ENCODE data around the gene FBXL7. TPM values are rescaled to one million over a fixed set of nuclear protein-coding genes. Genes with fewer than 3 reads are reported as not detected.

Gene FBXL7
- polyA plus RNA-seq, 1 donor (not counting 4 experiments of a cell fraction or from before 2014, with no cell fraction given) = 0.22 TPM

DNA sequence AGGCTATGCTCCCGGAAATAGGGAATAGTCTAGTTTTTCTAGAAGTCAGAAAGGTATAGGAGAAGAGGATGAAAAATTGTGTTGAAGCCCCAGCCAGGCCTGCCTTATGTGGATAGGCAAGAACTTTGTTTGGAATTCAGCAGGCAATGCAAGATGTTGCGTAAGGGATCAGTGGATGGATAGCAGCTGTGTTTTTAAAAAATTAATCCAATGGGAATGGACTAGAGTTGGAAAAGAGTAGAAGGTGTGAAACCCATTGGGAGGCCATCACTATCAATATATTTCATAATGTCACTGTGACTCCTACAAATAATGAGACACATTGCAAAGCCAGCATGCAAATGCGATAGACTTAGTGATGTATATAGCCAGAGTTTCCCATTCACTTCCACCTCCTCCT lies 397.7 kb downstream of the FBXL7 start:
- H3K27me3 ChIP-seq (ENCODE audit: control insufficient read depth, extremely low read depth, insufficient read depth, low read length) = no peaks in the 10 kb centered on the region
- H3K9me1 ChIP-seq (ENCODE audit: control insufficient read depth, extremely low read depth, insufficient read depth, low read length) = no peaks in the 10 kb centered on the region
- dilution Hi-C loops (cut with MboI; ENCODE audit: extremely low pct_ligation_motif_present, low sequenced_read_pairs) = no loop called here
- TF ChIP-seq EZH2 (IDR thresholded peaks at IDR 0.05; ENCODE audit: low read length) = no peak
- H3K27ac ChIP-seq (ENCODE audit: control insufficient read depth, insufficient read depth, low read length) = no peak overlapping the region
- no peak overlapping the region for H3K9ac ChIP-seq (ENCODE audit: control insufficient read depth, extremely low read depth, insufficient read depth, low read length)
- FAIRE-seq (no peak), DNase-seq (ENCODE audit: low read depth, low spot score) (no peak)
- H3K36me3 ChIP-seq (ENCODE audit: control insufficient read depth in 2 of 2, extremely low read depth in 1 of 2, insufficient read depth in 2 of 2, low read length in 2 of 2) = no peaks in the 10 kb centered on the region
- H3K4me1 ChIP-seq (ENCODE audit: control insufficient read depth, extremely low read depth, insufficient read depth, low read length) = no peaks in the 10 kb centered on the region
- H3K79me2 ChIP-seq (ENCODE audit: control insufficient read depth, insufficient read depth, low read length) = no peaks in the 10 kb centered on the region
- H2AFZ ChIP-seq (ENCODE audit: control insufficient read depth, low read length) = no peak overlapping the region
- H3K9me3 ChIP-seq (ENCODE audit: control insufficient read depth, low read depth, low read length) = no peaks in the 10 kb centered on the region
- no peak overlapping the region for H3K4me3 ChIP-seq (ENCODE audit: control insufficient read depth in 2 of 3, extremely low read depth in 1 of 3, insufficient read depth in 2 of 3, low read depth in 1 of 3, low read length in 3 of 3)
- H4K20me1 ChIP-seq (ENCODE audit: control insufficient read depth, extremely low read depth, insufficient read depth, low read length) = no peaks in the 10 kb centered on the region
- no peak overlapping the region for H3K4me2 ChIP-seq (ENCODE audit: control insufficient read depth, extremely low read depth, insufficient read depth, low read depth, low read length)

DNA sequence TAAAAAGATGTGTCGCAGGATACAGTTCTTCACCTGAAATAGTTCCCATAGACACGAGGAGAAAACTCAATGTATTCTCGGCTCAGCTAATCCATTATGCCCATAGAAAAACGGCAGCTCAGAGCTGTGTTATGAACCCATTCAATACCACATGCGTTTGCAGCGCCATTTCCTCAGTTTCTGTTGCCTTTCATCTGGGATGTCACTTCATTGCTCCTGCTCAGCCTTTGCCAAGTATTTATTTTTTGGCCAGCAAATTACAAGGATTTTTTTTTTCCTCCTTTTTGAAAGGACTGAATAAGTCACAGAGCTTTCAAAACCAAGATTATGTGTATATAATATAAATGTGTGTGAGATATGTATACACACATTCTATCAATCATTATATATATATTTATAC lies 398.7 kb downstream of the FBXL7 start:
- Histone ChIP-seq H3K4me2 (ENCODE audit: control insufficient read depth, extremely low read depth, insufficient read depth, low read depth, low read length) (no peak overlapping the region), H4K20me1 (ENCODE audit: control insufficient read depth, extremely low read depth, insufficient read depth, low read length) (no peaks in the 10 kb centered on the region), H3K4me1 (ENCODE audit: control insufficient read depth, extremely low read depth, insufficient read depth, low read length) (no peaks in the 10 kb centered on the region), H2AFZ (ENCODE audit: control insufficient read depth, low read length) (no peak overlapping the region), H3K9me1 (ENCODE audit: control insufficient read depth, extremely low read depth, insufficient read depth, low read length) (no peaks in the 10 kb centered on the region), H3K9me3 (ENCODE audit: control insufficient read depth, low read depth, low read length) (no peaks in the 10 kb centered on the region), H3K9ac (ENCODE audit: control insufficient read depth, extremely low read depth, insufficient read depth, low read length) (no peak overlapping the region), H3K27ac (ENCODE audit: control insufficient read depth, insufficient read depth, low read length) (no peak overlapping the region), H3K36me3 (ENCODE audit: control insufficient read depth in 2 of 2, extremely low read depth in 1 of 2, insufficient read depth in 2 of 2, low read length in 2 of 2) (no peaks in the 10 kb centered on the region), H3K27me3 (ENCODE audit: control insufficient read depth, extremely low read depth, insufficient read depth, low read length) (no peaks in the 10 kb centered on the region), H3K4me3 (ENCODE audit: control insufficient read depth in 2 of 3, extremely low read depth in 1 of 3, insufficient read depth in 2 of 3, low read depth in 1 of 3, low read length in 3 of 3) (no peak overlapping the region), H3K79me2 (ENCODE audit: control insufficient read depth, insufficient read depth, low read length) (no peaks in the 10 kb centered on the region)
- FAIRE-seq (no peak), DNase-seq (ENCODE audit: low read depth, low spot score) (no peak)
- dilution Hi-C loops (cut with MboI; ENCODE audit: extremely low pct_ligation_motif_present, low sequenced_read_pairs) = no loop called here
- TF ChIP-seq, protein P1, sequence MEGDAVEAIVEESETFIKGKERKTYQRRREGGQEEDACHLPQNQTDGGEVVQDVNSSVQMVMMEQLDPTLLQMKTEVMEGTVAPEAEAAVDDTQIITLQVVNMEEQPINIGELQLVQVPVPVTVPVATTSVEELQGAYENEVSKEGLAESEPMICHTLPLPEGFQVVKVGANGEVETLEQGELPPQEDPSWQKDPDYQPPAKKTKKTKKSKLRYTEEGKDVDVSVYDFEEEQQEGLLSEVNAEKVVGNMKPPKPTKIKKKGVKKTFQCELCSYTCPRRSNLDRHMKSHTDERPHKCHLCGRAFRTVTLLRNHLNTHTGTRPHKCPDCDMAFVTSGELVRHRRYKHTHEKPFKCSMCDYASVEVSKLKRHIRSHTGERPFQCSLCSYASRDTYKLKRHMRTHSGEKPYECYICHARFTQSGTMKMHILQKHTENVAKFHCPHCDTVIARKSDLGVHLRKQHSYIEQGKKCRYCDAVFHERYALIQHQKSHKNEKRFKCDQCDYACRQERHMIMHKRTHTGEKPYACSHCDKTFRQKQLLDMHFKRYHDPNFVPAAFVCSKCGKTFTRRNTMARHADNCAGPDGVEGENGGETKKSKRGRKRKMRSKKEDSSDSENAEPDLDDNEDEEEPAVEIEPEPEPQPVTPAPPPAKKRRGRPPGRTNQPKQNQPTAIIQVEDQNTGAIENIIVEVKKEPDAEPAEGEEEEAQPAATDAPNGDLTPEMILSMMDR (optimal IDR thresholded peaks at IDR 0.05 in 1 of 3, IDR thresholded peaks at IDR 0.05 in 1 of 3, conservative IDR thresholded peaks at IDR 0.05 in 1 of 3; ENCODE audit: extremely low read depth in 1 of 3, insufficient read depth in 2 of 3, low read length in 3 of 3) = no peak
- TF ChIP-seq EZH2 (IDR thresholded peaks at IDR 0.05; ENCODE audit: low read length) = no peak

DNA sequence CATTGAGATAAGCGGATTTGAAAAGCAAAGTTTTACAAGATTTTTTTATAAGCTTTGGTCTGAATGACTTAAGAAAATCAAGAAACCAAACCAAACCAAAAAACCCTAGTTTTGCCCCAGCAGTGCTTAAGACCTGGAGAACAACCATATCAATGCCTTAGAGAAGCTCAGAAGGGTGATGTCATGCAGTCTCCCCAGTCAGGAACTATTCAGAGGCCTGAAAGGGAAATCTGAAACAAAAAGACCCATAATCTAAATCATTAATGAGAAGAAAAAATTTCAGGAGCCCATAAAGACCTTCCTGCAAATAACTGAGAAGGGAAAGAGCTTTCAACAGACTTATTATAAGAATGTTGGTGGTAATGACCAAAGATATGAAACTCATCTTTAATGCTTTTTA lies 399.5 kb downstream of the FBXL7 start:
- dilution Hi-C loops (cut with MboI; ENCODE audit: extremely low pct_ligation_motif_present, low sequenced_read_pairs) = no loop called here
- Histone ChIP-seq H2AFZ (ENCODE audit: control insufficient read depth, low read length) (no peak overlapping the region), H3K4me3 (ENCODE audit: control insufficient read depth in 2 of 3, extremely low read depth in 1 of 3, insufficient read depth in 2 of 3, low read depth in 1 of 3, low read length in 3 of 3) (no peak overlapping the region), H3K27ac (ENCODE audit: control insufficient read depth, insufficient read depth, low read length) (no peak overlapping the region), H3K36me3 (ENCODE audit: control insufficient read depth in 2 of 2, extremely low read depth in 1 of 2, insufficient read depth in 2 of 2, low read length in 2 of 2) (no peaks in the 10 kb centered on the region), H3K9me3 (ENCODE audit: control insufficient read depth, low read depth, low read length) (no peaks in the 10 kb centered on the region), H3K4me2 (ENCODE audit: control insufficient read depth, extremely low read depth, insufficient read depth, low read depth, low read length) (no peak overlapping the region), H3K9ac (ENCODE audit: control insufficient read depth, extremely low read depth, insufficient read depth, low read length) (no peak overlapping the region), H3K79me2 (ENCODE audit: control insufficient read depth, insufficient read depth, low read length) (no peaks in the 10 kb centered on the region), H3K4me1 (ENCODE audit: control insufficient read depth, extremely low read depth, insufficient read depth, low read length) (no peaks in the 10 kb centered on the region), H3K27me3 (ENCODE audit: control insufficient read depth, extremely low read depth, insufficient read depth, low read length) (no peaks in the 10 kb centered on the region), H3K9me1 (ENCODE audit: control insufficient read depth, extremely low read depth, insufficient read depth, low read length) (no peaks in the 10 kb centered on the region), H4K20me1 (ENCODE audit: control insufficient read depth, extremely low read depth, insufficient read depth, low read length) (no peaks in the 10 kb centered on the region)
- FAIRE-seq = no peak
- no peak for DNase-seq (ENCODE audit: low read depth, low spot score)
- TF ChIP-seq, protein P1 (optimal IDR thresholded peaks at IDR 0.05 in 1 of 3, IDR thresholded peaks at IDR 0.05 in 1 of 3, conservative IDR thresholded peaks at IDR 0.05 in 1 of 3; ENCODE audit: extremely low read depth in 1 of 3, insufficient read depth in 2 of 3, low read length in 3 of 3) = no peak
- no peak for TF ChIP-seq EZH2 (IDR thresholded peaks at IDR 0.05; ENCODE audit: low read length)
